Thoracic aorta (tissue), 2 donors: ENCODE data around the gene RREB1. TPM values are rescaled to one million over a fixed set of nuclear protein-coding genes. Genes with fewer than 3 reads are reported as not detected.

Experiments used
- ATAC-seq: fragments of 150-250 bp; one replicate; pipeline ENCODE4 v1.8.0; 2017; ENCODE audit warnings: low read depth; ENCODE audit not compliant: insufficient number of reproducible peaks, low FRiP score
- DNase-seq: peaks from one replicate; pipeline ENCODE4 v3.0.0-alpha.2; 2020; ENCODE audit warnings: low spot score
- H3K27ac ChIP-seq, 2 donors: fragments of 200-600 bp; sonication (generic); 1 replicate in 1 of 2; 2 replicates in 1 of 2; pipeline ENCODE4 v1.5.1; 2016; ENCODE audit warnings: mild to moderate bottlenecking in 2 of 2, moderate library complexity in 2 of 2
- H3K27me3 ChIP-seq: fragments of 200-600 bp; sonication (generic); replicated peaks from 2 replicates; pipeline ENCODE4 v1.6.0; 2016; ENCODE audit warnings: mild to moderate bottlenecking; ENCODE audit not compliant: insufficient read depth
- H3K36me3 ChIP-seq: fragments of 200-600 bp; sonication (generic); one replicate; pipeline ENCODE4 v1.5.1; 2016
- H3K4me1 ChIP-seq, 2 donors: fragments of 200-600 bp; sonication (generic); 1 replicate in 1 of 2; 2 replicates in 1 of 2; pipeline versions ENCODE4 v1.5.1 to v1.6.0; 2016; ENCODE audit warnings: low read depth in 2 of 2, mild to moderate bottlenecking in 1 of 2; ENCODE audit not compliant: control insufficient read depth in 1 of 2
- H3K4me3 ChIP-seq: fragments of 200-600 bp; sonication (generic); 2 replicates; pipeline ENCODE4 v1.5.1; 2016; ENCODE audit warnings: mild to moderate bottlenecking
- H3K9me3 ChIP-seq: fragments of 200-600 bp; sonication (generic); 2 replicates; pipeline ENCODE4 v1.5.1; 2016
- CTCF ChIP-seq: fragments of 200-600 bp; sonication (generic); IDR thresholded peaks from one replicate; pipeline ENCODE4 v1.5.1; 2019; ENCODE audit warnings: antibody characterized with exemption
- total RNA-seq, 2 donors: library from RNA; depleted of rRNA; stranded (reverse); fragments of >200 nt; gene quantifications; one replicate each; pipeline versions ENCODE4 v1.1.0 to v1.2.3, GENCODE V29; 2016

RREB1 gene
- total RNA-seq, 2 donors from 2014 or later: 30.6 to 39.3 TPM

- peaks cover 0 to 2% of the 10 kb centered on the region in 2 donors for H3K4me1 ChIP-seq
- no peak overlapping the region for H3K4me3 ChIP-seq
- no peaks in the 10 kb centered on the region for H3K36me3 ChIP-seq
- no peaks in the 10 kb centered on the region for H3K9me3 ChIP-seq
- DNase-seq: no peak
- TF ChIP-seq CTCF: no peak
- ATAC-seq: no peak
- no peak overlapping the region for H3K27ac ChIP-seq
- H3K27me3 ChIP-seq: no peaks in the 10 kb centered on the region
Measured at GRCh38 chr6:7131390-7131789, 23.6 kb downstream of the RREB1 start.

GRCh38 chr6:7132398-7133035, 24.8 kb downstream of the RREB1 start:
- Histone ChIP-seq H3K27ac (no peak overlapping the region), H3K9me3 (no peaks in the 10 kb centered on the region), H3K36me3 (no peaks in the 10 kb centered on the region), H3K4me1 (peaks cover 2 to 7% of the 10 kb centered on the region in 2 donors), H3K27me3 (no peaks in the 10 kb centered on the region), H3K4me3 (no peak overlapping the region)
- DNase-seq (no peak), ATAC-seq (no peak)
- no peak for TF ChIP-seq CTCF

- Histone ChIP-seq H3K27me3 (no peaks in the 10 kb centered on the region), H3K9me3 (no peaks in the 10 kb centered on the region), H3K4me1 (peaks cover 8 to 17% of the 10 kb centered on the region in 2 donors), H3K4me3 (no peak overlapping the region), H3K36me3 (no peaks in the 10 kb centered on the region), H3K27ac (no peak overlapping the region)
- ATAC-seq (no peak), DNase-seq (no peak)
- no peak for TF ChIP-seq CTCF
Measured at GRCh38 chr6:7134999-7135745, 27.4 kb downstream of the RREB1 start.

- Histone ChIP-seq H3K9me3 (no peaks in the 10 kb centered on the region), H3K4me1 (peaks cover 8 to 17% of the 10 kb centered on the region in 2 donors), H3K4me3 (no peak overlapping the region), H3K36me3 (no peaks in the 10 kb centered on the region), H3K27ac (no peak overlapping the region), H3K27me3 (no peaks in the 10 kb centered on the region)
- ATAC-seq: no peak
- no peak for DNase-seq
- no peak for TF ChIP-seq CTCF
Measured at GRCh38 chr6:7135755-7136154, 28.0 kb downstream of the RREB1 start.

- TF ChIP-seq CTCF: no peak
- H3K27ac ChIP-seq: peak overlapping the region; percentile 31 to 53
Measured at GRCh38 chr6:7136859-7137334, 29.1 kb downstream of the RREB1 start.

More at GRCh38 chr6:7136859-7137334, 29.1 kb downstream of the RREB1 start:
- Histone ChIP-seq H3K36me3 (no peaks in the 10 kb centered on the region), H3K27me3 (no peaks in the 10 kb centered on the region), H3K4me1 (peaks cover 12 to 22% of the 10 kb centered on the region in 2 donors), H3K9me3 (no peaks in the 10 kb centered on the region), H3K4me3 (no peak overlapping the region)
- no peak for DNase-seq
- ATAC-seq: no peak
